Lower leg skin (tissue), 4 donors: ENCODE data around the gene OR52A5. TPM values are rescaled to one million over a fixed set of nuclear protein-coding genes. Genes with fewer than 3 reads are reported as not detected.

Experiments
- DNase-seq, 2 donors: peaks; one replicate each; pipeline ENCODE4 v3.0.0-alpha.2; 2019; ENCODE audit warnings: low spot score in 2 of 2
- H3K4me3 ChIP-seq: fragments of 200-600 bp; sonication (generic); 2 replicates; pipeline ENCODE4 v1.5.1; 2017; ENCODE audit warnings: mild to moderate bottlenecking, low read depth; ENCODE audit not compliant: poor library complexity, severe bottlenecking
- POLR2A ChIP-seq, 2 donors: fragments of 450-650 bp; IDR thresholded peaks; one replicate each; pipeline ENCODE4 v1.6.1; 2016 to 2017; ENCODE audit warnings: antibody characterized with exemption in 2 of 2, mild to moderate bottlenecking in 1 of 2, moderate library complexity in 1 of 2
- WGBS, 2 donors: methylation state at CpG; one replicate each; pipeline ENCODE4 v1.1.5; 2018; 5-methylcytosine and 5-hydroxymethylcytosine counted together
- intact Hi-C: fragments of 100-400 bp; cut with DNase I; formaldehyde crosslinking; loops from one replicate; pipeline ENCODE4 v1.15.0; 2023; ENCODE audit warnings: low total_unique reads
- total RNA-seq, 4 donors: library from RNA; depleted of rRNA; stranded (reverse); fragments of >200 nt; gene quantifications; one replicate each; pipeline ENCODE4 v1.1.0, GENCODE V29; 2016
- TF ChIP-seq, protein P1 (sequence below), 3 donors: fragments of 450-650 bp; IDR thresholded peaks; one replicate each; pipeline ENCODE4 v1.5.1; 2016; ENCODE audit warnings: antibody characterized with exemption in 3 of 3, mild to moderate bottlenecking in 3 of 3, moderate library complexity in 2 of 3

The OR52A5 gene
- total RNA-seq, 4 donors from 2014 or later, result not detected

DNA sequence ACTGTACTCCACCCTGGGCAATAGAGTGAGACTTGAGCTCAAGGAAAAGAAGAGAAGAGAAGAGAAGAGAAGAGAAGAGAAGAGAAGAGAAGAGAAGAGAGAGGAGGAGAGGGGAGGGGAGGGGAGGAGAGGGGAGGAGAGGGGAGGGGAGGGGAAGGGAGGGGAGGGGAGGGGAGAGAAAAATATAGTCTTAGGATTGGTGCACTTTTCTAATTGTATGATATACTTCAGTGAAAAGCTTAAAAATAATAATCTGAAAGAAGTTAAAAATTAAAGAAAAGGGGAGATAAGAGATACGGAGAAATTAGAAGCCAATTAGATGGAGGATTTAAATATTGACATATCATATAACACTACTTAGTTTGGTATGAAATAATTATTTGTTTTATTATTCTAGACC lies 19.3 kb downstream of the OR52A5 start:
- TF ChIP-seq POLR2A (IDR thresholded peaks at IDR 0.05), result no peak
- TF ChIP-seq, protein P1, sequence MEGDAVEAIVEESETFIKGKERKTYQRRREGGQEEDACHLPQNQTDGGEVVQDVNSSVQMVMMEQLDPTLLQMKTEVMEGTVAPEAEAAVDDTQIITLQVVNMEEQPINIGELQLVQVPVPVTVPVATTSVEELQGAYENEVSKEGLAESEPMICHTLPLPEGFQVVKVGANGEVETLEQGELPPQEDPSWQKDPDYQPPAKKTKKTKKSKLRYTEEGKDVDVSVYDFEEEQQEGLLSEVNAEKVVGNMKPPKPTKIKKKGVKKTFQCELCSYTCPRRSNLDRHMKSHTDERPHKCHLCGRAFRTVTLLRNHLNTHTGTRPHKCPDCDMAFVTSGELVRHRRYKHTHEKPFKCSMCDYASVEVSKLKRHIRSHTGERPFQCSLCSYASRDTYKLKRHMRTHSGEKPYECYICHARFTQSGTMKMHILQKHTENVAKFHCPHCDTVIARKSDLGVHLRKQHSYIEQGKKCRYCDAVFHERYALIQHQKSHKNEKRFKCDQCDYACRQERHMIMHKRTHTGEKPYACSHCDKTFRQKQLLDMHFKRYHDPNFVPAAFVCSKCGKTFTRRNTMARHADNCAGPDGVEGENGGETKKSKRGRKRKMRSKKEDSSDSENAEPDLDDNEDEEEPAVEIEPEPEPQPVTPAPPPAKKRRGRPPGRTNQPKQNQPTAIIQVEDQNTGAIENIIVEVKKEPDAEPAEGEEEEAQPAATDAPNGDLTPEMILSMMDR (IDR thresholded peaks at IDR 0.05), result no peak
- intact Hi-C loops, result no loop called here
- no peak overlapping the region for H3K4me3 ChIP-seq
- DNase-seq, result no peak
- WGBS, 2 donors, result 79 to 85% methylated on average over 1 of the region's 1 CpG

DNA sequence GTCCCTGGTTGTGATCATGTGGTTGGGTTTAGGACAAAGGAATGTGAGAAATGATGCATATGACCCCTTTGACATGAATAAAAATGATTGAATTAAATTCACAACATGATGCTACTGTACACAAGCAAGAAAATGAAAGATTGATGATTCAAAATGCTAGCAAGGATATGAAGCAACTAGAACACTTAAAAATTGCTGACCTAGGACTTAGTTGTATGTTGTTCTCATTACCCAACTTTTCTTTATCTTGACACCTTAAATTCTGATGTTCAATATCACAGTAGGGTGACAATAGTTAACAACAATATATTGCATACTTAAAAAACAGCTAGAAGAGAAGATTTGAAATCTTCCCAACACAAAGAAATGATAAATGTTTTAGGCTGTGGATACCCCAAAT lies 20.6 kb downstream of the OR52A5 start:
- intact Hi-C loops, result no loop called here
- no peak for DNase-seq
- TF ChIP-seq, protein P1 (IDR thresholded peaks at IDR 0.05), result no peak
- no peak for TF ChIP-seq POLR2A (IDR thresholded peaks at IDR 0.05)
- H3K4me3 ChIP-seq, result no peak overlapping the region

DNA sequence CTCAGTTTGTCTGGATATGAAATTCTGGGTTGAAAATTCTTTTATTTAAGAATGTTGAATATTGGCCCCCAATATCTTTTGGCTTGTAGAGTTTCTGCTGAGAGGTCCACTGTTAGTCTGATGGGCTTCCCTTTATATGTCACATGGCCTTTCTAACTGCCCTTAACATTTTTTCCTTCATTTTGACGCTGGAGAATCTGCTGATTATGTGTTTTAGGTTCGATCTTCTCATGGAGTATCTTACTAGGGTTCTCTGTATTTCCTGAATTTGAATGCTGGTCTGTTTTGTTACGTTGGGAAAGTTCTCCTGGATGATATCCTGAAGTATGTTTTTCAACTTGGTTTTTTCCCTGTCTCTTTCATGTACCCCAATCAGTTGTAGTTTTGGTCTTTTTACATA lies 22.8 kb downstream of the OR52A5 start:
- 72 to 80% methylated on average over 3 of the region's 3 CpGs for WGBS, 2 donors
- H3K4me3 ChIP-seq, result no peak overlapping the region
- intact Hi-C loops, result no loop called here
- TF ChIP-seq, protein P1 (IDR thresholded peaks at IDR 0.05), result no peak
- no peak for TF ChIP-seq POLR2A (IDR thresholded peaks at IDR 0.05)
- no peak for DNase-seq

DNA sequence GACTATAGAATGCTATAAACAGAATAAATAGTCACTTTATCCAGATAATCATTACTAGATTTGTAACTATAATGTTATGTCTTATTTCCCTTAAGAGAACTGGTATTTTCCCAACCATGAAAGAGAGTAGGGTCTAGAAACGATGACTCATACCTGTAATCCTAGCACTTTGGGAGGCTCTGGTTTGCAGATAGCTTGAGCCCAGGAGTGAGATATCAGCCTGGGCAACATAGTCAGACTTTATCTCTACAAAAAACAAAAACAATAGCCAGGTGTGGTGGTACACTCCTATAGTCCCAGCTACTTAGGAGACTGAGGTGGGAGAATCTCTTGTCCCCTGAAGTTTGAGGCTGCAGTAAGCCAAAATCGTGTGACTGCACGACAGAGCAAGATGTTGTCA lies 30.9 kb downstream of the OR52A5 start:
- TF ChIP-seq, protein P1 (IDR thresholded peaks at IDR 0.05), result no peak
- TF ChIP-seq POLR2A (IDR thresholded peaks at IDR 0.05), result no peak
- 65 to 66% methylated on average over 3 of the region's 3 CpGs for WGBS, 2 donors
- H3K4me3 ChIP-seq, result no peak overlapping the region
- DNase-seq, result no peak
- intact Hi-C loops, result no loop called here

DNA sequence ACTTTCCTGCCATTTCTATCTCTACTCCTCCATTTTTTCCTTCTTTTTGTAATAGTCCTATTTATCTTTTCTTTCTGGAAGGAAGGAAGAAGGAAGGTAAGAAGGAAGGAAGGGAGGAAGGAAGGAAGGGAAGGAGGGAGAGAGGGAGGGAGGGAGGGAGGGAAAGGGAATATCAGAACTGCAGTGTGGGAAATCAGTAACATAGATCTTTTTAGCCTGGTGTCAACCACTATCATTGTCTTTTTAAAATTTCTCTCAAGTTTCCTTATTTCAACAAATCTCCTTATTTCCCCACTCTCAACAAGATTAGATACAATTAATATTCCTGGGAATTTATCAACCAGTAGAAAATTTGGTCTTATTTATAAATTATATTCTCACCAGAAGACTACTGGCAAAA lies 35.1 kb downstream of the OR52A5 start:
- intact Hi-C loops, result no loop called here
- TF ChIP-seq, protein P1 (IDR thresholded peaks at IDR 0.05), result no peak
- TF ChIP-seq POLR2A (IDR thresholded peaks at IDR 0.05), result no peak
- H3K4me3 ChIP-seq, result no peak overlapping the region
- DNase-seq, result no peak

DNA sequence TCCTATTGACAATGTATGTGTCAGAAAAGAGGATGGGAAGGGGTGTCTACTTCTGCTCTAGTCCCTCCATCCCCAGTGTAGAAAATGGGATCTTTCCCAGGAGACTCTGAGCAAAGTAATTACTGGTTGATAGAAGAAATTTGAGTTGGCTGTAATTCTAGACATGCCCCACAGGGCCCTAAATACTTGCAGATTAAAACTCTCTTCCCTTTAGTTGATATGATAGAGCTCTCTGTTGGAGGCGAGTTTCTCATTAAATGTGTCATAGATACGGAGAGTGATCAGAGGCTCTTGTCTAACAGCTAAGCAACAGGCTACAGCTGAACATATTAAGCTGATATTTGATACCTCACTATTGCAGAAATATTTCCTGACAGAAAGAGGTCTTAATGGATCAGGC lies 35.9 kb downstream of the OR52A5 start:
- intact Hi-C loops, result no loop called here
- no peak overlapping the region for H3K4me3 ChIP-seq
- TF ChIP-seq, protein P1 (IDR thresholded peaks at IDR 0.05), result no peak
- no peak for TF ChIP-seq POLR2A (IDR thresholded peaks at IDR 0.05)
- no peak for DNase-seq
- 38 to 55% methylated on average over 2 of the region's 2 CpGs for WGBS, 2 donors
